GM12878 (cell line): ENCODE data around the gene FEN1. TPM values are rescaled to one million over a fixed set of nuclear protein-coding genes. Genes with fewer than 3 reads are reported as not detected.

Experiments used
- ATAC-seq: fragments of 200-7000 bp; cut with Tn5 transposase; 3 replicates; pipeline ENCODE4 v1.9.1; 2020; ENCODE audit warnings: mild to moderate bottlenecking, moderate library complexity
- BruUV-seq: library from RNA; stranded (reverse); fragments of 400-500 nt; replicated peaks from 2 replicates; lab custom pipeline; 2021; lab: Mats Ljungman, UMichigan
- CTCF ChIA-PET: fragments of 300-600 bp; sonication (Branson Sonifier 250); formaldehyde crosslinking; extraction: SDS; loops from one replicate; lab custom pipeline; 2021; ENCODE audit warnings: inconsistent platforms; lab: Yijun Ruan, JAX
- POLR2A ChIA-PET: fragments of 350-600 bp; formaldehyde crosslinking; extraction: SDS; loops from one replicate; lab custom pipeline; 2021; ENCODE audit warnings: inconsistent platforms; lab: Charles Lee
- RAD21 ChIA-PET: fragments of 300-600 bp; sonication (Branson Sonifier 250); formaldehyde crosslinking; loops from one replicate; lab custom pipeline; 2023; ENCODE audit warnings: antibody characterized with exemption; ENCODE audit not compliant: unreplicated experiment; lab: Charles Lee
- SMC1A ChIA-PET: fragments of 300-600 bp; sonication (Branson Sonifier 250); formaldehyde crosslinking; loops from one replicate; lab custom pipeline; 2023; ENCODE audit not compliant: unreplicated experiment, uncharacterized antibody; lab: Charles Lee
- DNase-seq: peaks from one replicate; pipeline ENCODE4 v3.0.0-alpha.2; 2011; ENCODE audit warnings: low read depth, low spot score
- FAIRE-seq: peaks from 3 replicates; lab custom pipeline; 2011; peaks lifted over from hg19 to GRCh38; lab: Jason Lieb, UNC
- H2AFZ ChIP-seq: 2 replicates; pipeline ENCODE4 v1.6.0; 2011; ENCODE audit warnings: low read depth, low read length, control low read depth; ENCODE audit not compliant: control insufficient read depth
- H3K27ac ChIP-seq: 2 replicates; pipeline ENCODE4 v1.5.1; 2011; ENCODE audit warnings: control low read depth; ENCODE audit not compliant: control insufficient read depth, insufficient read depth
- H3K27me3 ChIP-seq, 2 experiments: replicated peaks in 1 of 2; 2 replicates each; pipeline versions ENCODE4 v1.6.0 to v1.6.1; 2011; ENCODE audit warnings: low read length in 1 of 2; ENCODE audit not compliant: control insufficient read depth in 2 of 2, insufficient read depth in 2 of 2
- H3K36me3 ChIP-seq, 2 experiments: 2 replicates each; pipeline ENCODE4 v1.5.1; 2011; ENCODE audit warnings: low read length in 1 of 2; ENCODE audit not compliant: control insufficient read depth in 2 of 2, insufficient read depth in 2 of 2
- H3K4me1 ChIP-seq: 2 replicates; pipeline ENCODE4 v1.6.1; 2011; ENCODE audit warnings: mild to moderate bottlenecking, low read length, moderate library complexity, mixed read lengths; ENCODE audit not compliant: control insufficient read depth, insufficient read depth
- H3K4me2 ChIP-seq: 2 replicates; pipeline ENCODE4 v1.6.0; 2011; ENCODE audit warnings: control low read depth; ENCODE audit not compliant: control insufficient read depth, insufficient read depth
- H3K4me3 ChIP-seq: fragments of 200-600 bp; sonication (generic); 2 replicates; pipeline ENCODE4 v1.5.1; 2016
- H3K79me2 ChIP-seq: 2 replicates; pipeline ENCODE4 v1.6.0; 2011; ENCODE audit warnings: low read length; ENCODE audit not compliant: control insufficient read depth, insufficient read depth
- H3K9ac ChIP-seq: 2 replicates; pipeline ENCODE4 v1.8.0; 2011; ENCODE audit warnings: low read length, control low read depth, mixed read lengths; ENCODE audit not compliant: control insufficient read depth, insufficient read depth
- H3K9me3 ChIP-seq: replicated peaks from 3 replicates; pipeline ENCODE4 v1.5.1; 2011; ENCODE audit warnings: mild to moderate bottlenecking, low read length; ENCODE audit not compliant: control insufficient read depth, insufficient read depth
- H4K20me1 ChIP-seq: 2 replicates; pipeline ENCODE4 v1.6.0; 2011; ENCODE audit not compliant: control insufficient read depth, insufficient read depth
- DPF2 ChIP-seq: fragments of 450-650 bp; IDR thresholded peaks from 2 replicates; pipeline ENCODE4 v1.6.1; 2017; ENCODE audit warnings: mild to moderate bottlenecking
- GABPA ChIP-seq: IDR thresholded peaks from 2 replicates; pipeline ENCODE4 v1.6.1; 2014; ENCODE audit warnings: antibody characterized with exemption, low read depth, mild to moderate bottlenecking, inconsistent platforms
- HDAC2 ChIP-seq: fragments of 200-600 bp; sonication (generic); IDR thresholded peaks from 2 replicates; pipeline ENCODE4 v1.6.1; 2017
- HDGF ChIP-seq: fragments of 450-650 bp; IDR thresholded peaks from 2 replicates; pipeline ENCODE4 v1.6.1; 2016; ENCODE audit warnings: antibody characterized with exemption
- POLR2A ChIP-seq: IDR thresholded peaks from 2 replicates; pipeline ENCODE4 v1.6.1; 2011; ENCODE audit warnings: low read depth, mild to moderate bottlenecking, low read length
- RUNX3 ChIP-seq: IDR thresholded peaks from 2 replicates; pipeline ENCODE4 v1.6.1; 2012; ENCODE audit warnings: low read length, inconsistent platforms
- TAF1 ChIP-seq: IDR thresholded peaks from 2 replicates; pipeline ENCODE4 v1.6.1; 2011; ENCODE audit warnings: mild to moderate bottlenecking, low read depth, low read length, borderline replicate concordance
- TCF7 ChIP-seq: IDR thresholded peaks from 2 replicates; pipeline ENCODE4 v1.6.1; 2014; ENCODE audit warnings: antibody characterized with exemption, borderline replicate concordance
- WGBS: methylation state at CpG from one replicate; pipeline ENCODE4 v1.1.6; 2016; ENCODE audit warnings: low lambda C conversion rate; ENCODE audit not compliant: insufficient replicate concordance, insufficient coverage; ENCODE audit errors: missing lambda C conversion rate; 5-methylcytosine and 5-hydroxymethylcytosine counted together
- in situ Hi-C: fragments of 300-500 bp; cut with MboI; formaldehyde crosslinking; loops from 9 replicates; pipeline ENCODE4 v1.14.3; 2018; ENCODE audit warnings: mixed read lengths
- intact Hi-C: fragments of 100-400 bp; cut with micrococcal nuclease; formaldehyde crosslinking; loops from one replicate; pipeline ENCODE4 v1.14.2; 2022; ENCODE audit not compliant: unreplicated experiment
- polyA plus RNA-seq, 11 experiments: library from polyadenylated mRNA; depleted of rRNA in 4 of 11; unstranded in 6 of 11; stranded (reverse) in 5 of 11; fragments of >200 nt; fragmentation: Nextera tagmentation in 4 of 11; fragmentation: Illumina TruSeq in 1 of 11; extraction: Ambion mirVana in 4 of 11; extraction: Trizol in 1 of 11; gene quantifications; 1 replicate in 1 of 11; 2 replicates in 10 of 11; pipeline versions ENCODE4 v1.2.1 to v1.2.3, GENCODE V29; 2011 to 2016; ENCODE audit warnings: inconsistent platforms in 2 of 11, missing spikeins in 2 of 11, low read depth in 1 of 11
- total RNA-seq, 4 experiments: library from RNA; depleted of rRNA in 3 of 4; stranded (reverse); fragments of >200 nt in 3 of 4; fragmentation: Illumina TruSeq in 1 of 4; extraction: Trizol in 1 of 4; gene quantifications; 2 replicates each; pipeline versions ENCODE4 v1.2.1 to v1.2.3, GENCODE V29; 2013 to 2021
- TF ChIP-seq, protein P1 (sequence below): fragments of 450-650 bp; IDR thresholded peaks from 2 replicates; pipeline ENCODE4 v1.6.1; 2017; ENCODE audit warnings: low read depth, mild to moderate bottlenecking, moderate library complexity

FEN1 gene
- total and polyA plus RNA-seq, 10 of the 15 experiments (the other 5 are each of a cell fraction or from before 2014, with no cell fraction given): 54.8 to 282 (median 125) TPM

DNA sequence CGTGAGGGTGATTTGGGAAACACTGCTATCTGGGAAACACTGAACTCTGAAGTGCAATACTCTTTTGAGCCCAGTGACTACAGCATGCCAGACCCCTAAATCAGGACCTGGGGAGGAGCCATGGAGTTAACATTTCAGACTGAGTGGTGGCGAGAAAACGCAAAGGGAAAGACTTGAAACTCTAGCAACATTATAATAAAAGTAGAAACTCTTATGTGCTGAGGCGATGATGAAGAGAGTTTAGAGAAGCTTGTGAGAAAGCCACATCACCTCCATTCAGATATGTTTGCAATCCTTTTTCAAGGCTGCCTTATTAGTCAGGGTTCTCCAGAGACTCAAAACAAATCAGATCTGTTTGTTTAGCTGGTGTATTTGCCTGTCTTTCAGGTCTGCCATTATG lies 1.9 kb downstream of the FEN1 start (continued):
- TF ChIP-seq HDAC2: no peak
- TF ChIP-seq, protein P1, sequence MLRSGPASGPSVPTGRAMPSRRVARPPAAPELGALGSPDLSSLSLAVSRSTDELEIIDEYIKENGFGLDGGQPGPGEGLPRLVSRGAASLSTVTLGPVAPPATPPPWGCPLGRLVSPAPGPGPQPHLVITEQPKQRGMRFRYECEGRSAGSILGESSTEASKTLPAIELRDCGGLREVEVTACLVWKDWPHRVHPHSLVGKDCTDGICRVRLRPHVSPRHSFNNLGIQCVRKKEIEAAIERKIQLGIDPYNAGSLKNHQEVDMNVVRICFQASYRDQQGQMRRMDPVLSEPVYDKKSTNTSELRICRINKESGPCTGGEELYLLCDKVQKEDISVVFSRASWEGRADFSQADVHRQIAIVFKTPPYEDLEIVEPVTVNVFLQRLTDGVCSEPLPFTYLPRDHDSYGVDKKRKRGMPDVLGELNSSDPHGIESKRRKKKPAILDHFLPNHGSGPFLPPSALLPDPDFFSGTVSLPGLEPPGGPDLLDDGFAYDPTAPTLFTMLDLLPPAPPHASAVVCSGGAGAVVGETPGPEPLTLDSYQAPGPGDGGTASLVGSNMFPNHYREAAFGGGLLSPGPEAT: no peak
- no peak for TF ChIP-seq GABPA
- no peak for TF ChIP-seq DPF2
- no peak for TF ChIP-seq TCF7
- no peak for TF ChIP-seq TAF1
- no peak for TF ChIP-seq HDGF

DNA sequence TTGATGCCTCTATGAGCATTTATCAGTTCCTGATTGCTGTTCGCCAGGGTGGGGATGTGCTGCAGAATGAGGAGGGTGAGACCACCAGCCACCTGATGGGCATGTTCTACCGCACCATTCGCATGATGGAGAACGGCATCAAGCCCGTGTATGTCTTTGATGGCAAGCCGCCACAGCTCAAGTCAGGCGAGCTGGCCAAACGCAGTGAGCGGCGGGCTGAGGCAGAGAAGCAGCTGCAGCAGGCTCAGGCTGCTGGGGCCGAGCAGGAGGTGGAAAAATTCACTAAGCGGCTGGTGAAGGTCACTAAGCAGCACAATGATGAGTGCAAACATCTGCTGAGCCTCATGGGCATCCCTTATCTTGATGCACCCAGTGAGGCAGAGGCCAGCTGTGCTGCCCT lies 2.7 kb downstream of the FEN1 start:
- RAD21 ChIA-PET: interaction anchor here (1.5 to 6.2 kb wide), 3 partner anchors 152 to 317 kb away, joined by 5 to 96 read pairs (median 14); partner anchors contain the start of gene BEST1
- no peak for DNase-seq
- H2AFZ ChIP-seq: no peak overlapping the region
- no peak overlapping the region for H3K4me2 ChIP-seq
- H3K79me2 ChIP-seq: peaks cover 80% of the 10 kb centered on the region
- H3K9ac ChIP-seq: no peak overlapping the region
- BruUV-seq: no TSS peak
- intact Hi-C loops: loop anchor here (5.0 kb wide), 4 partner anchors 77 to 312 kb away; partner anchors contain the start of gene FTH1
- CTCF ChIA-PET: interaction anchor here (4.5 to 12.7 kb wide), 9 partner anchors 11 to 312 kb away, joined by 39 to 188 read pairs (median 118); partner anchors contain the start of genes BEST1, FADS1 and FADS2
- no peak overlapping the region for H3K4me3 ChIP-seq
- no peaks in the 10 kb centered on the region for H3K27me3 ChIP-seq
- H3K36me3 ChIP-seq: peaks cover 8 to 9% of the 10 kb centered on the region in 2 experiments; a peak in 3 of 4 replicates
- SMC1A ChIA-PET: interaction anchor here (1.2 to 6.0 kb wide), 7 partner anchors 33 to 313 kb away, joined by 4 to 86 read pairs (median 22); partner anchors contain the start of genes BEST1 and FADS2
- no peaks in the 10 kb centered on the region for H4K20me1 ChIP-seq
- in situ Hi-C loops: loop anchor here (5.0 kb wide), 2 partner anchors 102 to 312 kb away; no protein-coding TSS in a partner anchor
- 0 out of 2 replicates have a peak, but pooled peaks have one; percentile 27 for TF ChIP-seq POLR2A
- no peak for TF ChIP-seq RUNX3
- WGBS: 91% methylated on average over 12 of the region's 12 CpGs
- H3K4me1 ChIP-seq: no peaks in the 10 kb centered on the region; the same call in 1 of the 2 replicates
- H3K27ac ChIP-seq: no peak overlapping the region
- no peaks in the 10 kb centered on the region for H3K9me3 ChIP-seq
- POLR2A ChIA-PET: no interaction called here
- ATAC-seq: no peak
- no peak for FAIRE-seq
